HepG2 (cell line): ENCODE data around the gene CXCR2. TPM values are rescaled to one million over a fixed set of nuclear protein-coding genes. Genes with fewer than 3 reads are reported as not detected.

ENCODE experiments used
- CENPT ChIP-seq: sonication (generic); formaldehyde crosslinking; IDR thresholded peaks from 2 replicates; pipeline ENCODE4 v1.8.0; 2022; ENCODE audit warnings: low read depth, mild to moderate bottlenecking, moderate library complexity, missing genetic modification reagents
- FOXA1 ChIP-seq, 2 experiments: fragments of 450-650 bp in 1 of 2; sonication (generic) in 1 of 2; formaldehyde crosslinking in 1 of 2; IDR thresholded peaks; 2 replicates each; pipeline versions ENCODE4 v1.4.0 to v1.6.1; 2016 to 2020; ENCODE audit warnings: missing genetic modification reagents in 1 of 2
- HDAC2 ChIP-seq: sonication (generic); formaldehyde crosslinking; IDR thresholded peaks from 2 replicates; pipeline ENCODE4 v1.4.0; 2020; ENCODE audit warnings: missing genetic modification reagents
- HNRNPUL1 ChIP-seq: fragments of 200-400 bp; formaldehyde crosslinking; IDR thresholded peaks from 2 replicates; pipeline ENCODE4 v1.6.1; 2017; ENCODE audit warnings: low read depth, mild to moderate bottlenecking, low read length, moderate library complexity
- KAT8 ChIP-seq: IDR thresholded peaks from 2 replicates; pipeline ENCODE4 v1.6.1; 2016; ENCODE audit warnings: missing genetic modification reagents, missing compliant biosample characterization
- KLF9 ChIP-seq: IDR thresholded peaks from 2 replicates; pipeline ENCODE4 v1.6.1; 2016; ENCODE audit warnings: low read depth
- LCORL ChIP-seq, 2 experiments: fragments of 450-650 bp in 1 of 2; sonication (generic) in 1 of 2; formaldehyde crosslinking in 1 of 2; IDR thresholded peaks; 2 replicates each; pipeline versions ENCODE4 v1.5.0 to v1.6.1; 2017 to 2020; ENCODE audit warnings: antibody characterized with exemption in 1 of 2, missing genetic modification reagents in 1 of 2
- NONO ChIP-seq, 2 experiments: fragments of 450-650 bp in 1 of 2; sonication (generic) in 1 of 2; formaldehyde crosslinking in 1 of 2; IDR thresholded peaks in 1 of 2; conservative IDR thresholded peaks in 1 of 2; 2 replicates each; pipeline versions ENCODE4 v1.6.1 to v1.8.0; 2017 to 2022; ENCODE audit warnings: mild to moderate bottlenecking in 1 of 2, missing genetic modification reagents in 1 of 2, moderate library complexity in 1 of 2
- RBFOX2 ChIP-seq: fragments of 200-400 bp; formaldehyde crosslinking; IDR thresholded peaks from 2 replicates; pipeline ENCODE4 v1.6.1; 2017; ENCODE audit warnings: low read depth, mild to moderate bottlenecking, low read length
- SP140L ChIP-seq: sonication (generic); formaldehyde crosslinking; IDR thresholded peaks from 2 replicates; pipeline ENCODE4 v1.4.0; 2020; ENCODE audit warnings: missing genetic modification reagents, borderline replicate concordance
- ZNF101 ChIP-seq: sonication (generic); formaldehyde crosslinking; IDR thresholded peaks from 2 replicates; pipeline ENCODE4 v1.4.0; 2020; ENCODE audit warnings: mild to moderate bottlenecking, low read depth, missing genetic modification reagents, borderline replicate concordance
- polyA plus RNA-seq, 8 experiments: library from polyadenylated mRNA; depleted of rRNA in 3 of 8; stranded (reverse) in 7 of 8; unstranded in 1 of 8; fragments of >200 nt; fragmentation: Illumina TruSeq in 4 of 8; extraction: Trizol in 4 of 8; gene quantifications; 2 replicates each; pipeline versions ENCODE4 v1.2.1 to v1.2.3, GENCODE V29; 2011 to 2016; ENCODE audit warnings: low read depth in 4 of 8, missing spikeins in 1 of 8, mixed read lengths in 1 of 8; ENCODE audit not compliant: insufficient read depth in 1 of 8
- total RNA-seq, 5 experiments: library from RNA; depleted of rRNA; stranded (reverse); fragments of >200 nt; fragmentation: Illumina TruSeq; extraction: Trizol; gene quantifications; 2 replicates each; pipeline ENCODE4 v1.2.3, GENCODE V29; 2016; ENCODE audit warnings: low read depth in 1 of 5
- TF ChIP-seq, protein P1 (sequence below): sonication (generic); formaldehyde crosslinking; IDR thresholded peaks from 2 replicates; pipeline ENCODE4 v1.9.0; 2021; ENCODE audit warnings: mild to moderate bottlenecking, missing genetic modification reagents
- TF ChIP-seq, protein P2 (sequence below): sonication (generic); formaldehyde crosslinking; IDR thresholded peaks from 2 replicates; pipeline ENCODE4 v1.5.0; 2020; ENCODE audit warnings: mild to moderate bottlenecking, missing genetic modification reagents
- TF ChIP-seq, protein P3 (sequence below): sonication (generic); formaldehyde crosslinking; IDR thresholded peaks from 2 replicates; pipeline ENCODE4 v1.4.0; 2020; ENCODE audit warnings: missing genetic modification reagents, mild to moderate bottlenecking, borderline replicate concordance
- TF ChIP-seq, protein P4 (sequence below): sonication (generic); formaldehyde crosslinking; conservative IDR thresholded peaks from 2 replicates; pipeline ENCODE4 v1.5.0; 2020; ENCODE audit warnings: missing genetic modification reagents

The CXCR2 gene
- total and polyA plus RNA-seq, 2 of the 13 experiments (the other 11 are each of a cell fraction or from before 2014, with no cell fraction given) = not detected

DNA sequence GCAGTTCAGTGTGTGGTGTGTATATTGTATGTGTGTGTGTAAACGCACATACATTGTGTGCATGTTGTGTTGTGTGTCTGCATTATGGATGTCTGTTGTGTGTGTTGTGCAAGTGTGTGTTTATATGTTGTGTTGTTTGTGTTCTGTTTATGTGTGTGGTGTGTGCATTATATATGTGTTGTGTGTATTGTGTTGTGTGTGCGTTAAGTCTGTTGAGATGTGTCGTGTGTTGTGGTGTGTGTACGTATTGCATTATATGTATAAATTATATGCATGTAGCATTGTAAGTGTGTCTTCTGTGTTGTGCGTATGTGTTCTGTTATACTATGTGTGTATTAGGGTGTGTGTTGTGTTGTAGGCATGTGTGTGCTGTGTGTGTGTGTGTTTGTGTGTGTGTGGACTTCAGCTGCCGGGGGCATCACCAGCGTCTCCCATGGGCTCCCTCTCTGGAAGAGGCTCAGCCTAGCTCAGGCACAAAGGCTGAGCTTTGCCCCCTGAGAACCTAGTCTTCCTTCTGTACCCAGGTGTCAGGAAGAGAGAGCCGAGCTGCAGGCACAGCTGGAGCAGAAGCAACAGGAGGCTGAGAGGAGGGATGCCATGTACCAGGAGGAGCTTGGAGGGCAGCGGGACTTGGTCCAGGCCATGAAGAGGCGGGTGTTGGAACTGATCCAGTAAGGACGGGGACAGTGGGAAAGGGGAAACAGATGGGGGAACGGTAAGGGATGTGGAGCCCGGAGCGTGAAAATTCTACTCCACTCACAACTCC, 43.1 kb upstream of the CXCR2 start (continued):
- 0 out of 2 replicates have a peak, but pooled peaks have one; percentile 31 for TF ChIP-seq FOXA1 (IDR thresholded peaks at IDR 0.05)
- no peak for TF ChIP-seq FOXA1 (CRISPR knock-in tag; IDR thresholded peaks at IDR 0.05)
- TF ChIP-seq RBFOX2 = no peak
- TF ChIP-seq, protein P1, sequence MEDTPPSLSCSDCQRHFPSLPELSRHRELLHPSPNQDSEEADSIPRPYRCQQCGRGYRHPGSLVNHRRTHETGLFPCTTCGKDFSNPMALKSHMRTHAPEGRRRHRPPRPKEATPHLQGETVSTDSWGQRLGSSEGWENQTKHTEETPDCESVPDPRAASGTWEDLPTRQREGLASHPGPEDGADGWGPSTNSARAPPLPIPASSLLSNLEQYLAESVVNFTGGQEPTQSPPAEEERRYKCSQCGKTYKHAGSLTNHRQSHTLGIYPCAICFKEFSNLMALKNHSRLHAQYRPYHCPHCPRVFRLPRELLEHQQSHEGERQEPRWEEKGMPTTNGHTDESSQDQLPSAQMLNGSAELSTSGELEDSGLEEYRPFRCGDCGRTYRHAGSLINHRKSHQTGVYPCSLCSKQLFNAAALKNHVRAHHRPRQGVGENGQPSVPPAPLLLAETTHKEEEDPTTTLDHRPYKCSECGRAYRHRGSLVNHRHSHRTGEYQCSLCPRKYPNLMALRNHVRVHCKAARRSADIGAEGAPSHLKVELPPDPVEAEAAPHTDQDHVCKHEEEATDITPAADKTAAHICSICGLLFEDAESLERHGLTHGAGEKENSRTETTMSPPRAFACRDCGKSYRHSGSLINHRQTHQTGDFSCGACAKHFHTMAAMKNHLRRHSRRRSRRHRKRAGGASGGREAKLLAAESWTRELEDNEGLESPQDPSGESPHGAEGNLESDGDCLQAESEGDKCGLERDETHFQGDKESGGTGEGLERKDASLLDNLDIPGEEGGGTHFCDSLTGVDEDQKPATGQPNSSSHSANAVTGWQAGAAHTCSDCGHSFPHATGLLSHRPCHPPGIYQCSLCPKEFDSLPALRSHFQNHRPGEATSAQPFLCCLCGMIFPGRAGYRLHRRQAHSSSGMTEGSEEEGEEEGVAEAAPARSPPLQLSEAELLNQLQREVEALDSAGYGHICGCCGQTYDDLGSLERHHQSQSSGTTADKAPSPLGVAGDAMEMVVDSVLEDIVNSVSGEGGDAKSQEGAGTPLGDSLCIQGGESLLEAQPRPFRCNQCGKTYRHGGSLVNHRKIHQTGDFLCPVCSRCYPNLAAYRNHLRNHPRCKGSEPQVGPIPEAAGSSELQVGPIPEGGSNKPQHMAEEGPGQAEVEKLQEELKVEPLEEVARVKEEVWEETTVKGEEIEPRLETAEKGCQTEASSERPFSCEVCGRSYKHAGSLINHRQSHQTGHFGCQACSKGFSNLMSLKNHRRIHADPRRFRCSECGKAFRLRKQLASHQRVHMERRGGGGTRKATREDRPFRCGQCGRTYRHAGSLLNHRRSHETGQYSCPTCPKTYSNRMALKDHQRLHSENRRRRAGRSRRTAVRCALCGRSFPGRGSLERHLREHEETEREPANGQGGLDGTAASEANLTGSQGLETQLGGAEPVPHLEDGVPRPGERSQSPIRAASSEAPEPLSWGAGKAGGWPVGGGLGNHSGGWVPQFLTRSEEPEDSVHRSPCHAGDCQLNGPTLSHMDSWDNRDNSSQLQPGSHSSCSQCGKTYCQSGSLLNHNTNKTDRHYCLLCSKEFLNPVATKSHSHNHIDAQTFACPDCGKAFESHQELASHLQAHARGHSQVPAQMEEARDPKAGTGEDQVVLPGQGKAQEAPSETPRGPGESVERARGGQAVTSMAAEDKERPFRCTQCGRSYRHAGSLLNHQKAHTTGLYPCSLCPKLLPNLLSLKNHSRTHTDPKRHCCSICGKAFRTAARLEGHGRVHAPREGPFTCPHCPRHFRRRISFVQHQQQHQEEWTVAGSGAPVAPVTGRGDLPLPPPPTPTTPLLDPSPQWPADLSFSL (CRISPR knock-in tag) = peak; percentile 92
- no peak for TF ChIP-seq KAT8 (CRISPR knock-in tag)
- TF ChIP-seq SP140L (CRISPR knock-in tag) = no peak
- TF ChIP-seq LCORL (IDR thresholded peaks at IDR 0.05) = 0 out of 2 replicates have a peak, but pooled peaks have one; percentile 41
- no peak for TF ChIP-seq LCORL (CRISPR knock-in tag; IDR thresholded peaks at IDR 0.05)
- TF ChIP-seq CENPT (CRISPR knock-in tag) = no peak
- TF ChIP-seq, protein P2, sequence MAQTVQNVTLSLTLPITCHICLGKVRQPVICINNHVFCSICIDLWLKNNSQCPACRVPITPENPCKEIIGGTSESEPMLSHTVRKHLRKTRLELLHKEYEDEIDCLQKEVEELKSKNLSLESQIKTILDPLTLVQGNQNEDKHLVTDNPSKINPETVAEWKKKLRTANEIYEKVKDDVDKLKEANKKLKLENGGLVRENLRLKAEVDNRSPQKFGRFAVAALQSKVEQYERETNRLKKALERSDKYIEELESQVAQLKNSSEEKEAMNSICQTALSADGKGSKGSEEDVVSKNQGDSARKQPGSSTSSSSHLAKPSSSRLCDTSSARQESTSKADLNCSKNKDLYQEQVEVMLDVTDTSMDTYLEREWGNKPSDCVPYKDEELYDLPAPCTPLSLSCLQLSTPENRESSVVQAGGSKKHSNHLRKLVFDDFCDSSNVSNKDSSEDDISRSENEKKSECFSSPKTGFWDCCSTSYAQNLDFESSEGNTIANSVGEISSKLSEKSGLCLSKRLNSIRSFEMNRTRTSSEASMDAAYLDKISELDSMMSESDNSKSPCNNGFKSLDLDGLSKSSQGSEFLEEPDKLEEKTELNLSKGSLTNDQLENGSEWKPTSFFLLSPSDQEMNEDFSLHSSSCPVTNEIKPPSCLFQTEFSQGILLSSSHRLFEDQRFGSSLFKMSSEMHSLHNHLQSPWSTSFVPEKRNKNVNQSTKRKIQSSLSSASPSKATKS (CRISPR knock-in tag) = no peak
- TF ChIP-seq HNRNPUL1 = no peak
- TF ChIP-seq, protein P3, sequence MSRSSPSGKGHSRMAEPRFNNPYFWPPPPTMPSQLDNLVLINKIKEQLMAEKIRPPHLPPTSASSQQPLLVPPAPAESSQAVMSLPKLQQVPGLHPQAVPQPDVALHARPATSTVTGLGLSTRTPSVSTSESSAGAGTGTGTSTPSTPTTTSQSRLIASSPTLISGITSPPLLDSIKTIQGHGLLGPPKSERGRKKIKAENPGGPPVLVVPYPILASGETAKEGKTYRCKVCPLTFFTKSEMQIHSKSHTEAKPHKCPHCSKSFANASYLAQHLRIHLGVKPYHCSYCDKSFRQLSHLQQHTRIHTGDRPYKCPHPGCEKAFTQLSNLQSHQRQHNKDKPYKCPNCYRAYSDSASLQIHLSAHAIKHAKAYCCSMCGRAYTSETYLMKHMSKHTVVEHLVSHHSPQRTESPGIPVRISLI (CRISPR knock-in tag) = no peak
- 0 out of 2 replicates have a peak, but pooled peaks have one; percentile 62 for TF ChIP-seq NONO (IDR thresholded peaks at IDR 0.05)
- TF ChIP-seq NONO (CRISPR knock-in tag; conservative IDR thresholded peaks at IDR 0.05) = no peak
- no peak for TF ChIP-seq ZNF101 (CRISPR knock-in tag)
- TF ChIP-seq, protein P4, sequence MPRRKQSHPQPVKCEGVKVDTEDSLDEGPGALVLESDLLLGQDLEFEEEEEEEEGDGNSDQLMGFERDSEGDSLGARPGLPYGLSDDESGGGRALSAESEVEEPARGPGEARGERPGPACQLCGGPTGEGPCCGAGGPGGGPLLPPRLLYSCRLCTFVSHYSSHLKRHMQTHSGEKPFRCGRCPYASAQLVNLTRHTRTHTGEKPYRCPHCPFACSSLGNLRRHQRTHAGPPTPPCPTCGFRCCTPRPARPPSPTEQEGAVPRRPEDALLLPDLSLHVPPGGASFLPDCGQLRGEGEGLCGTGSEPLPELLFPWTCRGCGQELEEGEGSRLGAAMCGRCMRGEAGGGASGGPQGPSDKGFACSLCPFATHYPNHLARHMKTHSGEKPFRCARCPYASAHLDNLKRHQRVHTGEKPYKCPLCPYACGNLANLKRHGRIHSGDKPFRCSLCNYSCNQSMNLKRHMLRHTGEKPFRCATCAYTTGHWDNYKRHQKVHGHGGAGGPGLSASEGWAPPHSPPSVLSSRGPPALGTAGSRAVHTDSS (CRISPR knock-in tag) = no peak
- TF ChIP-seq KLF9 (CRISPR knock-in tag) = no peak
- TF ChIP-seq HDAC2 = no peak
